GM21515 (cell line): Measurements from ENCODE around the gene TPCN2.

ENCODE experiments used
- ATAC-seq: cut with Tn5 transposase; IDR thresholded peaks from one replicate; pipeline ENCODE4 v1.9.1; 2021; ENCODE audit not compliant: unreplicated experiment

Gene TPCN2

DNA sequence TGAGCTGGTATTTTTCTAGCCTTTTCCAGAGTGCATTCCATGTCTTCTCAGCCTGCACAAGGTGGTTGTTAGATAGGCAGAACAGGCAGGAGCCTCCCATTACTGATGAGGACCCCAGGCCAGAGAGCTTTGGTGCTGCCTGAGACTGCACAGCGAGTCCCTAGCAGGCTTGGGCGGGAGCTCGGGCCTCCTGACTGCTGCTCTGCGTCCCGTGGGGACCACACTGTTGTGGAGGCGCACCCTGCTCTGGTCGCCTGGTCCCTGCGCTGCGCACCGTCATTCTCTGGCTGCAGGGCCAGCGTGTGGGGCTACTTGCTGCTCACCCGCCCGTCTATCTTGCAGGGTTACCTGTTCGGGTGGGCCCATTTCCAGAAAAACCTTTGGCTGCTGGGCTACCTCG is 8.5 kb downstream of the TPCN2 start:
- ATAC-seq: no peak

DNA sequence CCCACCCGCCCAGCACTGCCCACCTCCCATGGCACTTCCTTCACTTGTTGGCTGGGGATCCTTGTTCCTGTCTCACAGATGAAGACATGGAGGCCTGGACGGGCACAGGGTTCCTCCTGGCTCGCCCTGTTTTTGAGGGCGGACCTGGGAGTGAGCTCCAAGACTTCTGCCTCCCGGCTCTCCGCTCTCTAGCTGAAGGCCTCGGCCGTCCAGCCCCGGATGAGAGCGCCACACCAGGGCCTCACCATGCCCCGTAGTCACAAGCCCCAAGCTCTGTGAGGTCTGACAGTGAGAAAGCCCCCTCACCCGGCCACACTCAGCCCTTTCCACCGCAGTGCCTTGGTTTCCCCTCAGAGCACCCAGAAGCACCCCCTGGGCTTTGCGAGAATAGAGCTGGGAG is 9.1 kb downstream of the TPCN2 start:
- no peak for ATAC-seq

DNA sequence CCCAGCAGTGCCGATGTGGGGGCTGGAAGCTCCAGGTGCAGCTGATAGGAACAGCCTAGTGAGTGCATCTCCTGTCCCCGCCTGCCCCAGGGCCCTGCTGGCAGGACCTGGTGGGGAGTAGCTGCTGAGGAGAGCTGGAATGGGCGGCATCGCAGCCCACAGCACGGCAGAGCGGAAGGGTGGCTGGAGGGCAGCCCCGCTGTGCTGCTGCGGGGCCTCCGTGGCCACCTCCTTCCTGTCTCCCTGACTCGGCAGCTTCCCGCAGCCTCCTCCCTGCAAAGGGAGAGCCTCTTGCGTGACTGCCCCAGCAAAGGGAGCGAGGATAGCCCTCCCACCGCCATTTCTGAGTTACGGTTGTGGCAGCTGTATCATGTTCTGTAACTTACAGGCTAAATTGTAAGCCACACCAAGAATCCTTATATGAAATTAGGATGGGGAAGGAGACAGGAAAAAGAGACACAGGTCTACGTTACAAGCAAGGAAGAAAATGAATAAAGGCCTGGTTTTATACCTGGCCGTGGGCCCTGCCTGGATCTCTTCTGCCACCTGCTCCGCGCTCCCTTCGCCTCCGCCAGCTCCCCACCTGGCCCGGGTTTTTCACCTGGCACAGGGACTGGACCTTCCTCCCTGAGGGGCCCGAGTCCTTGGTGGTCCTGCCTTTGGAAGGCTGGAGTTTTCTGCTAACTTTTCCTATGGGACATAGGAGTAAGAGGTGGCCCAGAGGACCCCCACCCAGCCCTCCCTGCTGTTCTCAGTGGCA is 10.0 kb downstream of the TPCN2 start:
- ATAC-seq: no peak

DNA sequence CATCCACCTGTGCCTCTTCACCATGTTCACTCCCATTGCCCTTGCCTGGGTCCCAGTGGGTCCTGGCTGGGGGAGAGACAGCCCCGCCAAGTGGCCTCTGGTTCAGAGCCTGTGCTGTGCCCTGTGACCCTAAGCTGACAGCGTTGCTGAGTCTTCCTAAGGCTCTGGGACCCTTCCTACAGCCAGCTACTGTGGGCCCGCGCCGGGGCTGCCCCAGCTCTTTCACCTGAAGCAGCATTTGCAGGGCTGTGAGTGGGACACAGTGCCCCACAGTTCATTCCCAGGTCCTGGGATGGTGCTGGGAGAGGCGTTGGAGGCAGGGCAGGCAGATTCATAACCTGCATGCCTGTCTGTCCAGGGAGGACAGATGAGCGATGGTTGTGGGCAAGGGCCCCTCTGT is 10.7 kb downstream of the TPCN2 start:
- ATAC-seq: no peak

DNA sequence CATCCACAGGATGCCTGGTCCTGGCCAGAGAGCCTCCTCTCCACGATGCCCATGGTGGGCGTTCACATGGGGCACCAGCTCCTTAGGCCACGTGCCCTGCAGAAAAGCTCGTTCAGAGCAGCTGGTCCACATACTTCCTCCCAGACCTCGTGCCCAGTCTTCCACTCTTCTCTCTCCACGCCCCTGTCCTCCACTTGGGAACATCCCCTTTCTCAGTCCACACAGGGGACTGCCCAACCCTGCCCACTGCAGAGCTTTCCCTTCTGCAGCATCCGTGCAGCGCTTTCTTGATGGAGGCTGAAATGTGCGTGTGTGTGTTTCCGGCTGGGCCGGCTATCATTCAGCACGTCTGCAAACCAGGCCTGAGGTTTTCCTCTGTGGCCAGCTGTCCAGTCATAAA is 11.3 kb downstream of the TPCN2 start:
- ATAC-seq: no peak

DNA sequence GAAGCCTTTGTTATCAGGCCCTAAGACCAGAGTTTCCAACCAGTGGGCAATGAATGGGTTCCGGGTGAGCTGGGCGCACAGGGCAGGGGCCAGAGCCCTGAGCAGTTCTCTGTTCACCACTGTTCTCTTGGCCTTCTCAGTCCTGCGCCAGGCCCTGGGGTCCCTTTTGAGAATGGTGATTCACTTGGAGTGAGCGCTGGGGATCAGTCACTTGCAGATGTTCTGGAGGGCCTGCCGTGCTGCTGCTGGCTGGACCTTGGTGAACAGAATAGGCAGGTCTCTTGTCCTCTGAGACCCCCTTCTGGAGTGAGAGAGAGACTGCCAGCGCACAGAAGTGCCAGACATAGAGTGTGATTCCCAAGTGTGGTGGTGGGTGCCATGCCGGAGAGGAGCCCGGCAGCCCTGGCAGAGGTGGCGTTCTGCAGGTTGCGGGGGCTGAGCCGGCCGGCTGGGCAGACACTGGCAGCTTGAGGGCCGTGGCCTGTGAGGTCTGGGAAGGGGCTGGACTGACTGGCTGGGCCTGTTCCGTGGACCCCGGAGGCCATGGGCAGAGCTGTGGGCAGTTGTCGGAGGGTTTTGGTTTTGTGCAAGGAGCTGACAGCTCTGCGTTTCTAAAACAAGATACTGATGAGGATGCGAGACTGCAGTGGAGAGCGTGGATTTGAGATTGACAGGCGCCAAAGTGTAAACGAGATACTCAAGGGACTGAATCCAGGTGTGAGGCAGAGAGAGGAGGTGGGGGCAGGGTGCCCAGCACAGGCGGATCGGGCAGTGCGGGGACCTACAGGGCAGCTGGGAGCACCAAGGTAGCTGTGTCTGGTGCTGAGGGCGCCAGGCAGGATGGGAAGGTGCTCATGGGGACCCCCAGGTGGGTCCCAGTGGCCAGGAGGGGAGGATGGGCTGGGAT is 12.3 kb downstream of the TPCN2 start:
- no peak for ATAC-seq

DNA sequence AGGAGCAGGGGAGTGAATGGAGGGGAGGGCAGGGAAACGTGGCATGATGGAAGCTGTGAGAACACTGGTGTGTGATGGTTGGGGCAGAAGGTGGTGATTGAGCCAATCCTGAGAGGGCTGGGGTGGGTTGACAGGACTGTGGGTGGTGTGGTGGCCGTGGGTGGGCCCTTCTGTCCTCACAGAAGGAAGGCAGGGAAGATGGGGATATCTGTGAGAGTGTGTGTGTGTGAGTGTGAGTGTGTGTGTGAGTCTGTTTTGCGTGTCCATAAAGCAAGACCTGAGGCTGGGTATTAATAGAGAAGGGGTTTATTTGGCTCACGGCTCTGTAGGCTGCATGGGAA is 13.0 kb downstream of the TPCN2 start:
- ATAC-seq: no peak

DNA sequence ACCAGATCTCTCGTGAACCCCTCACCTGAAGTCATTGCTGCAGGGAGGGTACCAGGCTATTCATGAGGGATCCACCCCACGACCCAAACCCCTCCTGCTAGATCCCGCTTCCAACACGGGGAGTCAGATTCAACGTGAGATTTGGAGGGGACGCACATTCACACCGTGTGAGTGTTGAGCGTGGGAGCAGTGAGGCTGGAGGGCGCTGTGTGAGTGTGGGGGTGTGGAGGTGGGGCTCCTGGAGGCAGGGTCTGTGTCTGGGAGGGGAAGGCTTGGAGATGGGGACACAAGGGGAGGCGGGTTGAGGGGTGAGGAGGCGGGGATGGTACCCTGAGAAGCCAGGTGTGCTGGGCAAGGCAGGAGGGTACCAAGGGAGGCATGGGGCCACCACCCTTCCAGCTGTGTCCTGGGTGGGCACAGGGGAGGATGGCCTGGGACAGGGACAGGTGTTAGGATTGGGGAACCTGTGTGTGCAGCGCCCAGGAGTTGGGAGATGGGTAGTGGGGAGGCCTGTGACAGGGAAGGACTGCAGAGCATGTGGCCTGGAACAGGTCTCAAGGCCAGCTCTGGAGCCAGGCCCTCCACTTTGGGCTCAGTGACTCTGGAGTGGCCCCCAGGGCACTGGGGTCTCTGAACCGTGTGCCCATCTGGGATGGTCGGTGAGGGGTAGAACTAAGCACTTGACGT is 13.6 kb downstream of the TPCN2 start:
- ATAC-seq: no peak

DNA sequence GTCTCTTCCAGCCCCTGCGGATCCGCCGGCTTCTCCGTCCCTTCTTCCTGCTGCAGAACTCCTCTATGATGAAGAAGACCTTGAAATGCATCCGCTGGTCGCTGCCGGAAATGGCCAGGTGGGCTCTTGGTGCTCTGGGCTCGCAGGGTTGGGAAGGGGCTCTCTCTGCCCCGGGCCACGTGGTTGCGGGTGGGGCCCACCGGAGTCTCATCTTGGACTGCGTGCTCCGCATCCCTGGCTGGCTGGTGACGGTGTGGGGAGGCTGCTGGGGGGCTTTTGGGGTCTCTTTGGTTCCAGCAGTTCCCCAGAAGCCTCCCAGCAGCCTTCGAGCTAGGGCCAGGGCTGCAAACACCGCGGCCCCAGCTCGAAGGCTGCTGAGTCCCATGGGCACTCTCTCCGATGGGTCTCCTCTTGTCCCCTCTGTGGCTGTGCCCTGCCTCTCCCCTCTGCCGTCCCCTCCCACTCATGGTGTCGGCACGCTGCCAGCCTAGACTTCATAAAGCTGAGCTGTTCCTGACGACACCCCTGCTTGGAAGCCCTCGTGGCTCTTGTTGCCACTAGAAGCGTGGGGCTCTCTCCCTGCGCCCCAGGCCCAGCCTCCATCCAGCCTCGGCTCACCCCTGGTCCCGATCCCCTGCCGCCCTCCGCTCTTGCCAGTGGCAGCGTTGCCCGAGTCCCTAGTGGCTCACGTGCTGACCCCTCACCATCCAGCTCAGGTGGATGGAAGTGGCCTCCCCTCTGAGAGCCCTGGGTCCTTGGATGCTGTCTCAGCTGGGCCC is 14.3 kb downstream of the TPCN2 start:
- ATAC-seq: no peak

DNA sequence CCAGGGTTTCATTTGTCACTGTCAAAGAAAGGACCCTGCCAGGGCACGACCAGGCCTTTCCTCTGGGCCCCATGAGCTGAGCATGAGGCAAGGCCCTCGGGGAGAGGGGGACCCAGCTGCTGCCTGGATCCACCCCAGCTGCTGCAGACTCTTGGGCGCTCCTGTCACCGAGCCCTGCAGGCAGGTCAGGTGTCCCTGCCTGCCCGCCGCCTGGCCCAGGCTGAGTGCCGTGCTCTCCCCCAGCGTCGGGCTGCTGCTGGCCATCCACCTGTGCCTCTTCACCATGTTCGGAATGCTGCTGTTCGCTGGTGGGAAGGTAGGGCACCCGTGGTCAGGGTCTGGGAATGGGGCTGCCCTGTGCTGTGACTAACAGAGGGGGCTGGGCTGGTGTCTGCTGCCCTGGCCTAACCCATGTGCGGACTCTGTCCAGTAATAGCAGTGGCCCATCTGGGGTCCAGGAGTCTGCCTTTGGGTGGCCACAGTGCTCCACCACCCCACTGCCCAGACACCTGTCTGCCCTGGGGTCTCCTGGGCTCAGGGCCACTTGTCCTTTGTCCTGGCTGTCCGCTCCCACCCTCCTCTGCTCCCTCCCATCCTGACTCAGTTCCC is 15.0 kb downstream of the TPCN2 start:
- no peak for ATAC-seq

DNA sequence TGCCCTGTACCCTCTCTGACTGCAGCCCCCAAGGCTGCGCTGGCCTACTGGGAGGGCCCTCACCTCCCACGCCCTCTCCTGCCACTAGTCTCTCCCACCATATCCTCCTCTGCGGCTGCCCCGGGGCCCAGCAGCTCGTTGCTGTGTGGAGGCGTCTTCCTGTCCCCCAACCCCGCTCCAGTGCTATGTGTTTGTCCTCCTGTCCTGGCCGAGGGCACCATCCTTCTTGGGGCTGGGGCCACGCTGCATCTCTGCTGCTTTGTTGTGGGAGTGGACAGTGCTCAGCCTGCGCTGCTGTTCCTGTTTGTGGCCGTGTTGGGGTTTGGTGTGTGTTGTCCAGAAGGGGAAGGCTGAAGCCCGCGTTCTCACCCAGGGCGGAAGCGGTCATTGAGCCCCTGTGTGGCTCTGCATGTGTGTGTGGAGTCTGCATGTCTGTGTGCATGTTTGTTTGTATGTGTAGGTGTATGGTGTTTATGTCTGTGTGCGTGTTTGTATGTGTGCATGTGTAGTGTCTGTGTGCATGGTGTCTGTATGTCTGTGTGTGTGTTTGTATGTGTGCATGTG is 15.7 kb downstream of the TPCN2 start:
- ATAC-seq: no peak

DNA sequence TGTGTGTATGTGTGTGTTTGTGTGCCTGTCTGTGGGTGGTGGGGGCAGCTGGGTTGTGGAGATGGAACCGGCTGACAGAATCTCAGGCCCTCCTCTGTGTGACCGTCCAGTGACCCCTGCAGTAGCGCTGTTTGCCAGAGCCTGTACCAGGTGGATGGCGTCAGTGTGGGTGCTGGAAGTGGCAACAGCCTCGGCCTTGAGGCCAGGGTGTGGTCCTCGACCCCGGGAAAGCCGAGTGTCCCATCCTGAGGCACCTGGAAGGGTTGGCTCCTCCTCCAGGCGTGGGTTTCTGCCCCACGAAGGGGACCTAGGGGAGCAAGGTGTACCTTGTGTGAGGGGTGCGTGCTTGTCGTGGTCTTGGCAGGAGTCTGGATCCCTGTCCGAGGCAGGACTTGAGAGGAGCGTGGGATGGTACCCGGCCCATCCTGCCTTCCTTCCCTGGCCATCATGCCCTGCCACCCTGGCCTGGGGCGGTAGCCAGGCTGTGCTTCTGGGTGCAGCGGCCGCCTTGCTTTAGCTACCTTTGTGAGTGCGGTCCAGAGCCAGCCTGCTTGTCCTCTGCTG is 16.5 kb downstream of the TPCN2 start:
- no peak for ATAC-seq

DNA sequence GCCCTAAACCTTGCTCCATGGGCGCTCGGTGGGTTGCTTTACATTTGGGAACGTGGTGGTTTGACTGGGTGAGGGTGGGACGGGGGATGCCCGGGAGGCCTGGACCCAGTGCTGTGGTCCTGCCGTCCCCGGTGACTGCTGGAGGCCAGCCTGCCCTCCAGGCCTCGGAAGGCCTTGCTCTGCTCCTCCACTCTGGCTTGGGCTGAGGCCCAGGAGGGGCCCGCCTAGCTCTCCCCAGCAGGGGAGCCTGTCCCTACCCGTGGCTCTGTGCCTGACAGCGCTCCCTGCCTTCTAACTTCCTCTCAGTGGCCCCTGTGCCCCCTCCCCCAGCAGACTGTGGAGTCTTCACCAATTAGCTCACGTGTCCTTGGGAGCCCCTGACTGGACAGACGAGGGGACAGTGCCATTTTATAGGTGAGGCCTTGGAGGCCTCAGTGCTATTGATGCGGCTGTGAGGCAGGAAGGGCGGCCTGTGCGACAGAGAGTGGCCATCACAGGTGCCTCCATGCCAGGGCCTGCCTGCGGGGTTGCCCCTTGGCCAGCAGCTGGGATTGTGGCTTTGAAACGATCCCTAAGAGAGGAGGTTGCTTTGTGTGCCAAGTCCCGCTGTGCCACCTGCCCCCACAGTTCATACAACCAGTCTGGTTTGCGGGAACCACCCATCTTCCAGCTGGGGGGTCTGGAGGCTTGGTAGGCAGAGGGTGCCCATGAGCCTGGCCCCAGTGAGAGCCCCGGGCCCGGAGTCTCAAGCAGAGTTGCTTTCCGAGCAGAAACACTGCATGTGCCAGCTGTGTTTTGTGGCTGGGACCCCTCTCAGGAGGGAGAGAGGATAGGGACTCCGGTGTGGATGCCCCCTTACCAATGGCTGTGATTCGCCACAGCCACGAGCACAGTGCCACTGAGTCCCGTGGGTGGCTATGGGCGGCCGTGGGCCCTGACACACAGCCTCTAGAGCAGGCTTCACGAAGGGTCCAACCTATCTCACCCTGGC is 17.7 kb downstream of the TPCN2 start:
- no peak for ATAC-seq

DNA sequence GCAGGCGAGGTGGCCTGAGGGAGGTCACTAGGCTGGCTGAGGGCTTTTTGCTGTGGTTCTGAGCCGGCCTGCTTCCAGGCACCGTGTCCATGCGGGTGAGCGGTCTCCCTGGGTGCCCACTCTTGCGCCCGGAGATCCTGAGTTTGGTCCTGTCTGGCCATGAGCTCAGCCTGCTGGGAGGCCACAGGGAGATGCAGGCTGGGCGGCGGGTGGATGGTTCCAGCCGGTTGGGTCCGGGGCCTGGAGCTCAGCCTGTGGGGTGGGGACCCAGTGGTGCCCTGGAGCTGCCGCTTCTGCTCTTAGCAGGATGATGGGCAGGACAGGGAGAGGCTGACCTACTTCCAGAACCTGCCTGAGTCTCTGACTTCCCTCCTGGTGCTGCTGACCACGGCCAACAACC is 18.5 kb downstream of the TPCN2 start:
- ATAC-seq: no peak

DNA sequence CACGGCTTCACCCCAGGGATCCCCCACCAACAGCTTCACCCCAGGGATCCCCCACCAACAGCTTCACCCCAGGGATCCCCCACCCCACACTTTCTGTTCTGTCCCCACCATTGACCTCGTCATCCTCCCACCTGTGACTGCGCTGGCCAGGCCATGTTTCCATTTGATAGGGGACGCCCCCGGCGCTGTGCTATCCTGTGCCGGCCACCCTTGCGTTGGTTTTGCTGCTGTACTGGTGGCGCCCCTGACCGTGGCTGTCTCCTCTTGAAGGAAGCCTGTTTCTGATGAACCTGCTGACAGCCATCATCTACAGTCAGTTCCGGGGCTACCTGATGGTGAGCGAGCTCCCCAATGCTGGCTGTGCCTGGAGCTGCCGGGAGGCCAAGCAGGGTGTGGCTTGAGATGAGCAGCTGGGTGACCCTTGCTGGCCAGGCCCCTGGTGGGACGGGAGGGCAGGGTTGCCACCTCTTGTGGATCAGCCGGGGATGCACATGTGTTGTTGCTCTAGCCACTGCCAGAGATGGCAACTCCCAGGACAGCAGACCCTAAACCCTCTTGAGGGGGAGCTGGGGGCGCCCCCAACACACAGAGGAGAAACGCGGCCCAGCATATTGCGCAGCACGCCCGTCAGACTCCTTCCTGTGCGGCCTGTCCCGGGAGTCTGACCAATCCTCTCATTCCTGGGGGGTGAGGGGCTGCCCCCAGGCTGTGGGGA is 22.5 kb downstream of the TPCN2 start:
- no peak for ATAC-seq

DNA sequence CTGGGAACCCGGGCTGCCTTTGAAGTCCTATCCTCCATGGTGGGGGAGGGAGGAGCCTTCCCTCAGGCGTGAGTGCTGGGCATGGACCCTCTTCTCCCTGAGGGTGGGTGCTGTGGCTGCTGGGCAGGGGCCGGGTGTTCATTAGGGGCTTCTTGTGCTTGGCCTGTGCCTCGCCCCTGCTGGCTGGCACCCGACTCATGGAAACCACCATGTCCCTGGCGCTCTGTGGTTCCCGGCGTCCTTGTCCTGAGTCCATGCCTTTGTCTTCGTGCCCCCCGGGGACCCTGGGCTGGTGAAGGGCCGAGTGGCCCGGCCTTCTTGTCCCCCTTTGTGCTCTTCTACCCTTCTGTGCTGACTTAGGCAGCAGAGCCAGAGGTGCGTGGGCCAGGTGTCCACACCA is 23.2 kb downstream of the TPCN2 start:
- ATAC-seq: no peak

DNA sequence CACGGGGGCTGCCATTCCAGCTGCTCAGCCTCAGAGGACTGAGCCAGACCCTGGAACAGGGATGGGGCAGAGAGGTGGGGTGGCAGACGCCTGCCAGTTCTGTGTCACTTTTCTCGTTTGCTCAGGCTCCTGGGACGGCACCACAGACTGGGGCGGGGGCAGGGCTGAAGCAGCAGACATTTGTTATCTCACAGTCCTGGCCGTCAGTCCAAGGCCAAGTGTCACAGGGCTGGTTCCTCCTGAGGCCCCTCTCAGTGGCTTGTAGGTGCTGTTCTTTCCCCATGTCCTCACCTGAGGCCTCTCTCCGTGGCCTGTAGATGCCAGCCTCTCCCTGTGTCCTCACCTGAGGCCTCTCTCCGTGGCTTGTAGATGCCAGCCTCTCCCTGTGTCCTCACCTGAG is 24.7 kb downstream of the TPCN2 start:
- no peak for ATAC-seq
